ENCODE measurements around the gene PNPLA7. TPM values are rescaled to one million over a fixed set of nuclear protein-coding genes. Genes with fewer than 3 reads are reported as not detected.

The PNPLA7 gene
- total and polyA plus RNA-seq, 9 donors = 0.80 to 3.6 (median 2.1) TPM

DNA sequence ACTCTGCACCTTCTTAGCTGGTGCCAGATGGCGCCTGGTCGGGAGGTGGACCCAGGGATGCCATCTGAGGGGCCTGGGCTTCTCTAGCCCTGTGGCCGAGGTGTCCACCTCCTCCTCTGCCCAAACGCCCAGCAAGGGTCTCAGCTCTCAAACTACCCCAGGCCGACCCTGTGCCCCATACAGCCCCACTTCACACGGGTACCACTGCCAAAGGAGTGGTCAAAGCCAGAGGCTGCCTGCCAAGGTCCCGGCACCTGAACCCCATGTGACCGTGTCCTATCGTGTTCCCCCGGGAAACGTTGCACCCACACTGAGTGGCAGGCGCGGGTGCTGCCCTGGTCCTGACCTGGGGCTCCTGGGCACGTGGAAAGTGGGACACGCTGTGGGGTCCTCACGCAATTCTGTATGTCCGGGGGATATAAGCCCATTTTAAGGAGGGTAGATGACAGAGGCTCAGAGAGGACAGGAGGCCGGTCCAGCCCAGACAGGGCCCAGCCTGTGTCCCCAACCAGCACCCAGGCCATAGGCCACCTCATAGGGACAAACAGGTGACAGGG lies 111.0 kb downstream of the PNPLA7 start:
- no peaks in the 10 kb centered on the region for H3K4me1 ChIP-seq (ENCODE audit: control insufficient read depth, insufficient read depth, low read length)
- no peak for DNase-seq
- H3K36me3 ChIP-seq (ENCODE audit: control insufficient read depth, insufficient read depth, low read length) = no peaks in the 10 kb centered on the region
- H3K9me3 ChIP-seq (replicated peaks; ENCODE audit: control insufficient read depth, low read depth, low read length) = no peaks in the 10 kb centered on the region
- WGBS (ENCODE audit: insufficient coverage) = 71% methylated on average over 15 of the region's 18 CpGs
- H3K27ac ChIP-seq (ENCODE audit: low read length) = no peak overlapping the region
- H3K27me3 ChIP-seq (ENCODE audit: control insufficient read depth, insufficient read depth, low read length) = no peaks in the 10 kb centered on the region
- H3K4me3 ChIP-seq (ENCODE audit: low read length) = no peak overlapping the region

DNA sequence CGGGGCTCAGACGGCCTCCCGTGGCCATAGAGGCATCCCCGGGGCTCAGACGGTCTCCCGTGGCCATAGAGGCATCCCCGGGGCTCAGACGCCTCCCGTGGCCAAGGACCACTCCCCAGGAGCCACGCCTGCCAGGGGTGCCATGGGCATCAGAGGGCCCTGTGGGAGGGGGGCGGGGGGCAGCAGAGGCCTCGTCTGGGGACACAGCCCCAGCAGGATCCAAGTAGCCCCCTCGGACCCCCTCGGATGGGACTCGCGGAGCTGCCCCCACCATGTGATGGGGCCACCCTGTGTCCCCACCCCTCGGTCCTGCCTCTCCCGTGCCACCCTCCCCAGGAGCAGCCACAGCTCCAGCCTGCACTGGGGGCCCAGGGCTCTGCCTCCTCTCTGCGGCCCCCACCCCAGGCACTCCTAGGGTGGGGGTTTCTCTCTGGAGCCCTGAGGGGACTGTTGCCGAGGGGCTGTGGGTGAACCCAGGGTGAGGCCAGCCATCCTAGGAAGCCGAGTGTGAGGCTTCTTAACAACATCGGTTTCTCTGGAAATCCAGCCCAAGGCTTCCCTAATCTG lies 111.5 kb downstream of the PNPLA7 start:
- Histone ChIP-seq H3K27me3 (ENCODE audit: control insufficient read depth, insufficient read depth, low read length) (no peaks in the 10 kb centered on the region), H3K4me3 (ENCODE audit: low read length) (no peak overlapping the region), H3K4me1 (ENCODE audit: control insufficient read depth, insufficient read depth, low read length) (no peaks in the 10 kb centered on the region), H3K36me3 (ENCODE audit: control insufficient read depth, insufficient read depth, low read length) (no peaks in the 10 kb centered on the region), H3K9me3 (replicated peaks; ENCODE audit: control insufficient read depth, low read depth, low read length) (no peaks in the 10 kb centered on the region), H3K27ac (ENCODE audit: low read length) (no peak overlapping the region)
- 78% methylated on average over 16 of the region's 22 CpGs for WGBS (ENCODE audit: insufficient coverage)
- no peak for DNase-seq

DNA sequence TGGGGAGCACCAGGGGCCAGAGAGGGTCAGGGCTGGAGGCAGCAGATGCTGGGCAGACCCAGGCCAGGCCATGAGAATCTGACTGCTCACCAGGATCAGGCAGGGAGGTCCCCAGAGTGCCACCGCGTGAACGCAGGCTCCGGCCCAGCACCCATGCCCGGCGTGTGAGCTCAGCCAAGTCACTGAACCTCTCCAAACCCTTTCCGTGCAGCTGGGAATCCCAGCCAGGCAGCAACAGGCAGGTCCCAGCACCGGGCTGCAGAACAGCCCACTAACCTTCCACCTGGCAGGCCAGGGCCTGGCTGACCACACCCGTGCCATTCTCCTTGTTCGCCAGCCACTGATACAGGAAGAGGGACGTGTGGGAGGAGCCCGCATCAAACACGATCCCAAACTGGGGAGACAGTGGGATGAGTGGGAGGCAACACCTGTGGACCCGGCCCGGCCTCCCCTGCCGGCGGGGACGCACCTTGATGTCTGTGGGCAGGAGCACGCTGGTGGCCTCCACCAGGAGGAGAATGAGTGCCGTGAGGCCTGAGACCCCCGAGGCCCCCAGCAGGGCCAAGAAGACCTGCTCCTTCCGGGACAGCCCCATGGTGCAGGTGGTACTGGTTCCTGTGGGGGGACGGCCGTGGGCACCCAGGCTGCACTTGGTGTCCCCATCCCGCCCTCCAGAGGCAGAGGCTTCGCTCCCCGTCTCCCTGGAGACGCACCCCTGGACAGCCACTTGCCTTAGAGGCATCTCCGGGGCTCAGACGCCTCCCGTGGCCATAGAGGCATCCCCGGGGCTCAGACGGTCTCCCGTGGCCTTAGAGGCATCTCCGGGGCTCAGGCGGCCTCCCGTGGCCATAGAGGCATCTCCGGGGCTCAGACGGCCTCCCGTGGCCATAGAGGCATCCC lies 112.3 kb downstream of the PNPLA7 start:
- 81% methylated on average over 38 of the region's 40 CpGs for WGBS (ENCODE audit: insufficient coverage)
- no peak overlapping the region for H3K27ac ChIP-seq (ENCODE audit: low read length)
- H3K4me3 ChIP-seq (ENCODE audit: low read length) = no peak overlapping the region
- DNase-seq = no peak
- no peaks in the 10 kb centered on the region for H3K36me3 ChIP-seq (ENCODE audit: control insufficient read depth, insufficient read depth, low read length)
- no peaks in the 10 kb centered on the region for H3K4me1 ChIP-seq (ENCODE audit: control insufficient read depth, insufficient read depth, low read length)
- H3K9me3 ChIP-seq (replicated peaks; ENCODE audit: control insufficient read depth, low read depth, low read length) = no peaks in the 10 kb centered on the region
- H3K27me3 ChIP-seq (ENCODE audit: control insufficient read depth, insufficient read depth, low read length) = no peaks in the 10 kb centered on the region

DNA sequence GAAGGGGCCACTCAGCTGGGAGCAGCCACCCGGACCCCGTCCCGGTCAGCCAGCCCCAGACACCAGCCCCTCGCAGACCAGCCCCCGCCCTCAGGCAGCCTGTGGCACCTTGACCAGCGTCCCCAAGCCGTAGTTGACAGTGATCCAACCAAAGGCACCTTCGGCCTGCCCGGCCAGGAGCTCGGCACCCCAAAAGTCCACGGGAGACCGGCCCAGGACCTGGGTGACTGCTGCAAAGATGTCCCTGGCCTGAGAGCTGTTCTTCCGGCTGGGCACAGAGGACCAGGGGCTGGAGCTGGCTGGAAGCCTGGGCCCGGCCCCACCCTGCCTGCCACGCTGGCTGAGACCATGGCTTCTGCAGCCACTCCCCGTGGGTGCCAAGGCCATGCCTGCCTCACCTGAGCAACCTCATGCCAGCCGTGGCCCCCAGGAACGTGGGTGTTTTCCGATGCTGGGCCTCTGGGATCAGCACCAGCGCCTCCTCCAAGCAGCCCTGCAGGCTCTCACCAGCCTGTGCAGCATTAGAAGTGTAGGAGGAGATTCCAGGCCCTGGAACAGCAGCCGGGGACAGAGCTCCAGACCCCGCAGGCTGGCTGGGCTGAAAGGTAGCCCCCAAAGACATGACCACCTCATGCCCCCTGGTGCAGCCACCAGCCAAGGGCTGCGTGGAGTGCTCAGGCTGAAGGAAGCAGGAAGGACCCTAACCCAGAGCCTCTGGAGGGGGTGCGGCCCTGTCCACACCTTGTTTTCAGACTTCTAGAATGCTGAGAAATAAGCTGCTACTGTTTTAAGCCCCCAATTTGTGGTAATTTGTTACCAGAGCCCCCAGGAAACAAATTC lies 113.2 kb downstream of the PNPLA7 start:
- no peaks in the 10 kb centered on the region for H3K9me3 ChIP-seq (replicated peaks; ENCODE audit: control insufficient read depth, low read depth, low read length)
- H3K4me1 ChIP-seq (ENCODE audit: control insufficient read depth, insufficient read depth, low read length) = no peaks in the 10 kb centered on the region
- H3K27me3 ChIP-seq (ENCODE audit: control insufficient read depth, insufficient read depth, low read length) = no peaks in the 10 kb centered on the region
- no peak for DNase-seq
- no peaks in the 10 kb centered on the region for H3K36me3 ChIP-seq (ENCODE audit: control insufficient read depth, insufficient read depth, low read length)
- H3K4me3 ChIP-seq (ENCODE audit: low read length) = no peak overlapping the region
- no peak overlapping the region for H3K27ac ChIP-seq (ENCODE audit: low read length)
- 81% methylated on average over 23 of the region's 24 CpGs for WGBS (ENCODE audit: insufficient coverage)

DNA sequence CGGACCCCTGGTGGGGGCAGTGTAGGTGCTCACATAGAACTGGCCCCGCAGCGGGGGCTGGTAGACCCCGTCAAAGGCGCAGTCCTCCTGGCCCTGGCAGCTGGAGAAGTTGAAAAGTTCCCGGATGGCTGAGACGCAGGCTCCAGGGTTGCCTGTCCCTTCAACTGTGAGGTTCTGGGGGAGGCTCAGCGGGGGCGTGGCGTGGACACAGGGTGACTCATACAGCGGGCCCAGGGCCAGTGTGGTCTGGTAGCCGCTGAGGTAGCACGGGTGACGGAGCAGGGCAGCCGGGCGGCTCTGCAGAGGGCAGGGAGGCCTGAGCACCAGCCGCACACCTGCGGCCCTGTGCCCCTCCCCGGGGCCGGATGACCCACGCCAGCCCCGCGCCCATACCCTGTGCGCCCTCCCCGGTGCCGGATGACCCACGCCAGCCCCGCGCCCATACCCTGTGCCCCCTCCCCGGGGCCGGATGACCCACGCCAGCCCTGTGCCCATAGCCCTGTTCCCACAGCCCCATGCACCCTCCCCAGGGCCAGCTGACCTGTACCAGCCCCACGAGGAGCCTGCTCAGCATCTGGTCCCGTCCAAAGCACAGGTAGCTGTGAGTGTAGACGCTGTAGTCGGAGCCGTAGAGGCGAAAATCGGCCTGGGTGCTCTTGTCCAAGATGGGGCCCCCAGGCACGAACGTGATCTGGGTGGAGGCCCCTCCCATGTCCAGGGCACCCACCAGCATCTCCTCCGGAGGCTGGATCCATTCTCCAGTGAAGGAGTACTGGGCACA lies 114.0 kb downstream of the PNPLA7 start:
- no peak for DNase-seq
- H3K4me3 ChIP-seq (ENCODE audit: low read length) = no peak overlapping the region
- H3K36me3 ChIP-seq (ENCODE audit: control insufficient read depth, insufficient read depth, low read length) = no peaks in the 10 kb centered on the region
- no peak overlapping the region for H3K27ac ChIP-seq (ENCODE audit: low read length)
- WGBS (ENCODE audit: insufficient coverage) = 77% methylated on average over 42 of the region's 42 CpGs
- no peaks in the 10 kb centered on the region for H3K4me1 ChIP-seq (ENCODE audit: control insufficient read depth, insufficient read depth, low read length)
- no peaks in the 10 kb centered on the region for H3K27me3 ChIP-seq (ENCODE audit: control insufficient read depth, insufficient read depth, low read length)
- H3K9me3 ChIP-seq (replicated peaks; ENCODE audit: control insufficient read depth, low read depth, low read length) = no peaks in the 10 kb centered on the region

DNA sequence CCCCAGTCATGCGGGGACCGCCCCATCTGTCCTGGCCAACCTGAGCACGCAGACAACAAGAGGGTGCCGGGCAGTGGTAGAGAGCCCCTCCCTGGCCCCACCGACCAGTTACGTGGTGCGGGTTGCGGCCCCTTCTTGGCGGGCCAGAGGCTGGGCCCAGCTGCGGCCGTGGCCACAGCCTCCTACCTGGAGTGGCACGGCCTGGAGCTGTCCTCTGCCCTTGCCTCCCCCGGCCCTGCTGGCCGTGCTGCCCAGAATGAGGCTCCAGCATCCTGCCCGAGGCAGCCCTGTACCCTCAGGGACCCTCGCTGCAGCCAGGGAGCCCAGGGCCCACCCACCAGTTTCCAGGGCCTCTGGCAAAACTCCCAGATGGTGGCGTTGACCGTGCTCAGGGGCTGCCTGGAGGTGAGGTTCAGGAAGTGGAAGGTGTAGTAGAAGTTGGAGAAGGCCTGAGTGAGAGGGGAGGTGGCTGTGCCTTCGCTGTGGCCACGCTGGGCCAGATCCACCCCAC lies 114.8 kb downstream of the PNPLA7 start:
- Histone ChIP-seq H3K4me3 (ENCODE audit: low read length) (no peak overlapping the region), H3K36me3 (ENCODE audit: control insufficient read depth, insufficient read depth, low read length) (no peaks in the 10 kb centered on the region), H3K27me3 (ENCODE audit: control insufficient read depth, insufficient read depth, low read length) (no peaks in the 10 kb centered on the region), H3K4me1 (ENCODE audit: control insufficient read depth, insufficient read depth, low read length) (peaks cover 3% of the 10 kb centered on the region), H3K27ac (ENCODE audit: low read length) (no peak overlapping the region), H3K9me3 (replicated peaks; ENCODE audit: control insufficient read depth, low read depth, low read length) (no peaks in the 10 kb centered on the region)
- no peak for DNase-seq
- 76% methylated on average over 19 of the region's 20 CpGs for WGBS (ENCODE audit: insufficient coverage)

DNA sequence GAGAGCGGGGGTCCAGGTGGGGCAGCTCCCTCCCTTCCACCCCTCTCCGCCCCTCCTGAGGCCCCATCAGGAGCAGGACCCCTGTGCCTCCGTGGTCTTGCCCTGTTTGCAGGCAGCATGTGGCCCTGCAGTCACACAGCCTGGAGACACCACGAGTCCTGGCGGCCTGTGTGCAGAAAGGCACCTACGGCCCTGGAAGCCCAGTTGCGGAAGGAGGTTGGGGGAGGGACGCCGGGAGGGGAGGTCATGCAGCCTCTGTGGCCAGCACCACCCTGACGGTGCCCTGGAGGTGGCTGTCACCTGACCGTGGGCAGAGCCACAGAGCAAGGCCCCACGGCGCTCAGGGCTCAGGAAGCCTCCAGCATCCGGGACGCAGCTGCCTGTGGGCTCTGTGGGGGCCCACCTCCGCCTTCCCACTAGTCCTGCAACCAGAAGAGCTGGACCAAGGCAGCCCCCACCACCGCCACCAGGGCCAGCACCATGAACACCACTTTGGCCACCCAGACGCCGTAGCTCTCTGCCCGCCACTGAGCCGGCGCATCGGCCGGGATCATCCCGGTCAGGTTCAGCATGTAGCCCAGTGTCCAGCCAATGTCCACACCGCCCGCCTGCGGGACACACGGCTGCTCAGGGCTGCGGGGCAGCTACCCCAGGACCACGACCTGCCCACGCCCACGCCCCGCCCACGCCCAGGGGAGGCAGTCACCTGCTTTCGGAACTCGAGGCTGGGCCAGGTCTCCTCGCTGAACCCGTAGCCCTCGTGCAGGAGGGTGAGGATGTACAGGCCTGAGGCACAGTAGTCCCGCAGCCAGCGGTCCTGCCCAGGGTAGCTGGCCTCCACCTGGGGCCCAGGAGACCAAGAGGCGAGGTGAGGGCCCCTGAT lies 115.5 kb downstream of the PNPLA7 start:
- no peak overlapping the region for H3K4me3 ChIP-seq (ENCODE audit: low read length)
- no peak for DNase-seq
- H3K36me3 ChIP-seq (ENCODE audit: control insufficient read depth, insufficient read depth, low read length) = no peaks in the 10 kb centered on the region
- no peaks in the 10 kb centered on the region for H3K9me3 ChIP-seq (replicated peaks; ENCODE audit: control insufficient read depth, low read depth, low read length)
- H3K4me1 ChIP-seq (ENCODE audit: control insufficient read depth, insufficient read depth, low read length) = peaks cover 10% of the 10 kb centered on the region
- no peak overlapping the region for H3K27ac ChIP-seq (ENCODE audit: low read length)
- no peaks in the 10 kb centered on the region for H3K27me3 ChIP-seq (ENCODE audit: control insufficient read depth, insufficient read depth, low read length)
- WGBS (ENCODE audit: insufficient coverage) = 84% methylated on average over 39 of the region's 43 CpGs

DNA sequence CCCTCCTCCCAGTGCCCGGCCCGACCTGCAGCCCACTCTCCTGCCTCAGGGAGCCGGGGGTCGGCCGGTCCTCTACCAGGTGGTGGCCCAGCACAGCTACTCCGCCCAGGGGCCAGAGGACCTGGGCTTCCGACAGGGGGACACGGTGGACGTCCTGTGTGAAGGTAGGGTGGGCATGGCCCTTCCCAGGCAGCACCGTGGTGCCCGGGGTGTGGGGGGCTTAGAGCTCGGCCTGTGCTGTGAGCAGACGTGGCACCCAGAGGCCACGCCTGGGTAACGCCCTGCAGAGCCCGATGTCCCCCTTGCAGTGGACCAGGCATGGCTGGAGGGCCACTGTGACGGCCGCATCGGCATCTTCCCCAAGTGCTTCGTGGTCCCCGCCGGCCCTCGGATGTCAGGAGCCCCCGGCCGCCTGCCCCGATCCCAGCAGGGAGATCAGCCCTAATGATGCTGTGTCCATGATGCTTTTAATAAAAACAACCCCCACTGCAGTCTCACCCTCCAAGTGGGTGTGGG lies 116.2 kb downstream of the PNPLA7 start:
- Histone ChIP-seq H3K36me3 (ENCODE audit: control insufficient read depth, insufficient read depth, low read length) (no peaks in the 10 kb centered on the region), H3K4me3 (ENCODE audit: low read length) (no peak overlapping the region), H3K27ac (ENCODE audit: low read length) (no peak overlapping the region), H3K9me3 (replicated peaks; ENCODE audit: control insufficient read depth, low read depth, low read length) (no peaks in the 10 kb centered on the region), H3K4me1 (ENCODE audit: control insufficient read depth, insufficient read depth, low read length) (peaks cover 10% of the 10 kb centered on the region), H3K27me3 (ENCODE audit: control insufficient read depth, insufficient read depth, low read length) (no peaks in the 10 kb centered on the region)
- WGBS (ENCODE audit: insufficient coverage) = 85% methylated on average over 19 of the region's 26 CpGs
- DNase-seq = no peak
